Chondrocyte (in vitro differentiated cells): ENCODE measurements around the gene ZCWPW1. TPM values are rescaled to one million over a fixed set of nuclear protein-coding genes. Genes with fewer than 3 reads are reported as not detected.
"Not testable (repeated sequence)": the region's sequence is repeated elsewhere in the genome, so short reads cannot be mapped to it uniquely, and the experiment has no call there.

Experiments used
- DNase-seq: peaks from one replicate; pipeline ENCODE4 v3.0.0; 2021; ENCODE audit warnings: mixed read lengths, low spot score
- H3K27ac Mint-ChIP-seq: one replicate; pipeline ENCODE4 v1.8.0; 2021; ENCODE audit warnings: mild to moderate bottlenecking, moderate library complexity, mixed read lengths; ENCODE audit not compliant: unreplicated experiment
- H3K27me3 Mint-ChIP-seq: 2 replicates; pipeline ENCODE4 v1.8.0; 2021; ENCODE audit warnings: low read depth, mixed read lengths
- H3K36me3 Mint-ChIP-seq: 2 replicates; pipeline ENCODE4 v1.8.0; 2021; ENCODE audit warnings: low read depth, mixed read lengths
- H3K4me1 Mint-ChIP-seq: 2 replicates; pipeline ENCODE4 v1.8.0; 2021; ENCODE audit warnings: low read depth, mild to moderate bottlenecking, mixed read lengths
- H3K4me3 Mint-ChIP-seq: one replicate; pipeline ENCODE4 v1.8.0; 2021; ENCODE audit warnings: mild to moderate bottlenecking, moderate library complexity, mixed read lengths; ENCODE audit not compliant: unreplicated experiment
- H3K9me3 Mint-ChIP-seq: 2 replicates; pipeline ENCODE4 v1.8.0; 2021; ENCODE audit warnings: low read depth, mixed read lengths
- CTCF ChIP-seq: fragments of 200-600 bp; sonication (generic); IDR thresholded peaks from 2 replicates; pipeline ENCODE4 v1.5.0; 2021; ENCODE audit warnings: antibody characterized with exemption, mild to moderate bottlenecking, moderate library complexity
- total RNA-seq: library from RNA; stranded (reverse); gene quantifications from 3 replicates; pipeline ENCODE4 v1.2.1, GENCODE V29; 2021

Gene ZCWPW1
- total RNA-seq, 1 donor from 2014 or later: 3.8 TPM

GRCh38 chr7:100386940-100387339 is 41.6 kb downstream of the ZCWPW1 start:
- Mint-ChIP-seq H3K4me1 (peaks cover 5% of the 10 kb centered on the region), H3K4me3 (no peak overlapping the region), H3K27ac (no peak overlapping the region), H3K9me3 (no peaks in the 10 kb centered on the region), H3K27me3 (peaks cover 21% of the 10 kb centered on the region), H3K36me3 (peaks cover 2% of the 10 kb centered on the region)
- TF ChIP-seq CTCF: no peak
- no peak for DNase-seq

GRCh38 chr7:100384628-100385294 is 43.7 kb downstream of the ZCWPW1 start:
- Mint-ChIP-seq H3K27me3 (peaks cover 12% of the 10 kb centered on the region), H3K27ac (no peak overlapping the region), H3K9me3 (no peaks in the 10 kb centered on the region), H3K36me3 (no peaks in the 10 kb centered on the region), H3K4me3 (no peak overlapping the region), H3K4me1 (peaks cover 5% of the 10 kb centered on the region)
- TF ChIP-seq CTCF: no peak
- no peak for DNase-seq

GRCh38 chr7:100382234-100382853 is 46.2 kb downstream of the ZCWPW1 start:
- H3K4me1 Mint-ChIP-seq, H3K4me3 Mint-ChIP-seq, H3K9me3 Mint-ChIP-seq, DNase-seq, H3K27me3 Mint-ChIP-seq, H3K27ac Mint-ChIP-seq, H3K36me3 Mint-ChIP-seq: not testable (repeated sequence)

- H3K9me3 Mint-ChIP-seq, H3K4me3 Mint-ChIP-seq, H3K27ac Mint-ChIP-seq, H3K36me3 Mint-ChIP-seq, H3K27me3 Mint-ChIP-seq, H3K4me1 Mint-ChIP-seq: not testable (repeated sequence)
- peak; percentile 57 for DNase-seq
Observed at GRCh38 chr7:100381531-100382233, 46.8 kb downstream of the ZCWPW1 start.

- TF ChIP-seq CTCF: no peak
- peaks cover 5% of the 10 kb centered on the region for H3K4me1 Mint-ChIP-seq
- no peak overlapping the region for H3K27ac Mint-ChIP-seq
- no peaks in the 10 kb centered on the region for H3K9me3 Mint-ChIP-seq
- no peak overlapping the region for H3K4me3 Mint-ChIP-seq
- no peaks in the 10 kb centered on the region for H3K36me3 Mint-ChIP-seq
- H3K27me3 Mint-ChIP-seq: peaks cover 4% of the 10 kb centered on the region
- DNase-seq: no peak
Observed at GRCh38 chr7:100380196-100380595, 48.3 kb downstream of the ZCWPW1 start.

- no peak for TF ChIP-seq CTCF
- Mint-ChIP-seq H3K27ac (no peak overlapping the region), H3K4me3 (no peak overlapping the region), H3K4me1 (peaks cover 3% of the 10 kb centered on the region), H3K36me3 (no peaks in the 10 kb centered on the region), H3K27me3 (peaks cover 3% of the 10 kb centered on the region), H3K9me3 (no peaks in the 10 kb centered on the region)
- peak; percentile 4 for DNase-seq
Observed at GRCh38 chr7:100378114-100378755, 50.3 kb downstream of the ZCWPW1 start.
